Breast epithelium (tissue), 3 donors: Measurements from ENCODE around the gene MALRD1.

Source experiments
- CTCF ChIP-seq, 3 donors: fragments of 450-650 bp; IDR thresholded peaks; one replicate each; pipeline ENCODE4 v1.5.1; 2016 to 2017; ENCODE audit warnings: antibody characterized with exemption in 3 of 3, mild to moderate bottlenecking in 3 of 3, moderate library complexity in 3 of 3
- POLR2A ChIP-seq: fragments of 450-650 bp; IDR thresholded peaks from one replicate; pipeline ENCODE4 v1.6.1; 2016; ENCODE audit warnings: antibody characterized with exemption, mild to moderate bottlenecking, moderate library complexity

GRCh38 chr10:19316204-19316870 lies 267.7 kb downstream of the MALRD1 start:
- no peak for TF ChIP-seq CTCF (IDR thresholded peaks at IDR 0.05)
- no peak for TF ChIP-seq POLR2A
